Spleen (tissue), 11 donors: ENCODE measurements around the gene MUC13. TPM values are rescaled to one million over a fixed set of nuclear protein-coding genes. Genes with fewer than 3 reads are reported as not detected.

Experiments used
- DNase-seq: peaks from one replicate; pipeline ENCODE4 v3.0.0-alpha.2; 2020
- H3K27ac ChIP-seq, 8 donors: fragments of 200-600 bp; sonication (generic) in 7 of 8; 1 replicate in 4 of 8; 2 replicates in 4 of 8; pipeline versions ENCODE4 v1.5.0 to v1.8.0; 2016 to 2021; ENCODE audit warnings: inconsistent platforms in 4 of 8, mild to moderate bottlenecking in 4 of 8, moderate library complexity in 1 of 8
- H3K27me3 ChIP-seq, 7 donors: fragments of 200-600 bp; sonication (generic) in 6 of 7; replicated peaks in 1 of 7; 1 replicate in 4 of 7; 2 replicates in 3 of 7; pipeline versions ENCODE4 v1.5.0 to v1.8.0; 2016 to 2021; ENCODE audit warnings: inconsistent platforms in 3 of 7, mild to moderate bottlenecking in 1 of 7
- H3K36me3 ChIP-seq, 6 donors: fragments of 200-600 bp; sonication (generic) in 5 of 6; 1 replicate in 4 of 6; 2 replicates in 2 of 6; pipeline versions ENCODE4 v1.5.0 to v1.8.0; 2016 to 2021; ENCODE audit warnings: inconsistent platforms in 2 of 6
- H3K4me1 ChIP-seq, 6 donors: fragments of 200-600 bp; sonication (generic) in 5 of 6; 1 replicate in 3 of 6; 2 replicates in 3 of 6; pipeline versions ENCODE4 v1.5.0 to v1.8.0; 2016 to 2021; ENCODE audit warnings: inconsistent platforms in 3 of 6
- H3K4me3 ChIP-seq, 8 donors: fragments of 200-600 bp; sonication (generic) in 7 of 8; 1 replicate in 4 of 8; 2 replicates in 4 of 8; pipeline versions ENCODE4 v1.5.0 to v1.8.0; 2016 to 2021; ENCODE audit warnings: inconsistent platforms in 4 of 8, mild to moderate bottlenecking in 4 of 8, moderate library complexity in 2 of 8
- H3K9me3 ChIP-seq, 8 donors: fragments of 200-600 bp; sonication (generic) in 7 of 8; 1 replicate in 4 of 8; 2 replicates in 4 of 8; pipeline versions ENCODE4 v1.5.0 to v1.8.0; 2016 to 2021; ENCODE audit warnings: inconsistent platforms in 4 of 8
- POLR2A ChIP-seq, 3 donors: fragments of 450-650 bp; IDR thresholded peaks; one replicate each; pipeline ENCODE4 v1.5.1; 2017; ENCODE audit warnings: antibody characterized with exemption in 3 of 3, mild to moderate bottlenecking in 1 of 3
- POLR2AphosphoS5 ChIP-seq, 3 donors: sonication (generic); formaldehyde crosslinking; IDR thresholded peaks; one replicate each; pipeline ENCODE4 v1.5.1; 2017; ENCODE audit warnings: antibody characterized with exemption in 3 of 3
- WGBS, 5 donors: extraction: QIAGEN DNeasy Blood & Tissue Kit in 3 of 5; methylation state at CpG; one replicate each; pipeline versions ENCODE4 v1.1.5 to v1.1.7; 2013 to 2018; 5-methylcytosine and 5-hydroxymethylcytosine counted together
- intact Hi-C: fragments of 100-400 bp; cut with DNase I; formaldehyde crosslinking; loops from one replicate; pipeline ENCODE4 v1.15.0; 2023; ENCODE audit warnings: low total_unique reads
- polyA plus RNA-seq, 3 donors: library from polyadenylated mRNA; stranded (reverse); fragments of 200-250 nt; gene quantifications; one replicate each; pipeline ENCODE4 v1.2.1, GENCODE V29; 2013
- total RNA-seq, 7 donors: library from RNA; depleted of rRNA in 3 of 7; stranded (reverse); fragments of >200 nt in 3 of 7; fragmentation: NEBNext Ultra II Directional in 4 of 7; extraction: Animal tissue kit (Norgen Biotek cat#: 25700) in 4 of 7; gene quantifications; one replicate each; pipeline versions ENCODE4 v1.1.0 to v1.2.1, GENCODE V29; 2016 to 2021
- TF ChIP-seq, protein P1 (sequence below), 11 experiments: fragments of 200-600 bp in 7 of 11; fragments of 450-650 bp in 4 of 11; sonication (generic) in 4 of 11; IDR thresholded peaks in 8 of 11; conservative IDR thresholded peaks in 3 of 11; 1 replicate in 7 of 11; 2 replicates in 4 of 11; pipeline versions ENCODE4 v1.4.0 to v1.8.0; 2016 to 2021; ENCODE audit warnings: antibody characterized with exemption in 11 of 11, inconsistent platforms in 4 of 11, mild to moderate bottlenecking in 1 of 11
- donor health status: healthy with polysubstance abuse.
- donor health status: DM: no; HTN: no; CAD: no; lungs with moderate emphysema.
- donor health status: DM: no; HTN: no; CAD: no.
- donor health status: Bipolar disorder and iron deficiency.
- donor health status: healthy.
- donor health status: DM: no; HTN: no; CAD: no.
- donor health status: DM: yes; HTN: yes; CAD: no.

The MUC13 gene
- total and polyA plus RNA-seq, 10 donors = 0.06 to 0.93 (median 0.17) TPM; not detected in 4

DNA sequence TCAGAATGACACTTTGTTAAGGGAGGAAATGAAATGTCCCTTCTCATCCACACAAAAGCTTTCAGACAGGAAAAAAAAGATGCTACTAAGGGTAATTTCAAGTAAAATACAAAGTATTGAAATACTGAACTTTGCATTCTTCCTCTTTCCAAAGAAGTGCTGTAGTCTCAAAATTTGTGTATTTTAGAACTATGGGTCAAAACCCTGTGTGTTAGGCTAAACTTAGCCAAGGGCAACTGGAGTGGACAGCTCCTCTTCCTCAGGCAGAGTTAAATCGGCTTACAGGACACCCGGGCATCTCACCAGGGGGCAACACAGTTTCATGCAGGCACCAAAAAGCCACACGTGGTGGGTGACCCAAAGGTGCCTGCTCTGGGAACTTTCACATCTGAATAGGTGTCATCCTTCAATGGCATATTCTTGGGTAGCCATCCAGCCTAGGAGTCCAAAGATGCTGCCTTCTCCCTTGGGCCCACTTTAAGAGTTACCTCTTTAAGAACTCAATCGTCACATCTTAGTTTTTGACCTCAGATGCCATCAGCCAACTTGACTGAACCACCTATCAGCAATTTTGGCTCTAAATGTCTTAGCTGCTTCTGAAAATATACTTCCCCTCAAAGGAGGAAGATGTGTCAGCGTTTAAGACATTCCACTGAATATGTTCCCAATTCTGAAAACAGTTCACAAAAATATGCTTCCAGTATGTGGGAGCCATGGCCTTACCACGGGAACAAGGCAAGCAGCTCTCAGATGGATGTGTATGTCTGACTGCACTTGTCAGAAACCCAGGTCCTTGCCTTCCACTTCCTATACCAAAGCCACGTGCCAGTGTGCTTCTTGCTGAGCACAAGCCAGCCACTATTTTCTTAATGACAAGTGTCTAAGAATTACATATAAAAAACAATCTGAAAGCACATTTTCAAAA is 32.2 kb upstream of the MUC13 start:
- intact Hi-C loops = no loop called here
- WGBS, 5 donors = 61 to 73% (median 62%) methylated on average over 7 of the region's 7 CpGs
- H3K27ac ChIP-seq = peak overlapping the region in 5 of 8 donors; percentile 9 to 78 (median 59)
- H3K27me3 ChIP-seq = no peaks in the 10 kb centered on the region
- DNase-seq = no peak
- H3K4me1 ChIP-seq = peaks cover 0 to 8% (median 0%) of the 10 kb centered on the region in 6 donors
- H3K36me3 ChIP-seq = peaks cover 0 to 43% (median 27%) of the 10 kb centered on the region in 6 donors
- TF ChIP-seq, protein P1, sequence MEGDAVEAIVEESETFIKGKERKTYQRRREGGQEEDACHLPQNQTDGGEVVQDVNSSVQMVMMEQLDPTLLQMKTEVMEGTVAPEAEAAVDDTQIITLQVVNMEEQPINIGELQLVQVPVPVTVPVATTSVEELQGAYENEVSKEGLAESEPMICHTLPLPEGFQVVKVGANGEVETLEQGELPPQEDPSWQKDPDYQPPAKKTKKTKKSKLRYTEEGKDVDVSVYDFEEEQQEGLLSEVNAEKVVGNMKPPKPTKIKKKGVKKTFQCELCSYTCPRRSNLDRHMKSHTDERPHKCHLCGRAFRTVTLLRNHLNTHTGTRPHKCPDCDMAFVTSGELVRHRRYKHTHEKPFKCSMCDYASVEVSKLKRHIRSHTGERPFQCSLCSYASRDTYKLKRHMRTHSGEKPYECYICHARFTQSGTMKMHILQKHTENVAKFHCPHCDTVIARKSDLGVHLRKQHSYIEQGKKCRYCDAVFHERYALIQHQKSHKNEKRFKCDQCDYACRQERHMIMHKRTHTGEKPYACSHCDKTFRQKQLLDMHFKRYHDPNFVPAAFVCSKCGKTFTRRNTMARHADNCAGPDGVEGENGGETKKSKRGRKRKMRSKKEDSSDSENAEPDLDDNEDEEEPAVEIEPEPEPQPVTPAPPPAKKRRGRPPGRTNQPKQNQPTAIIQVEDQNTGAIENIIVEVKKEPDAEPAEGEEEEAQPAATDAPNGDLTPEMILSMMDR (IDR thresholded peaks at IDR 0.05 in 8 of 11, conservative IDR thresholded peaks at IDR 0.05 in 3 of 11) = no peak
- TF ChIP-seq POLR2AphosphoS5 (IDR thresholded peaks at IDR 0.05) = peak in 1 of 3 donors; percentile 34
- no peak for TF ChIP-seq POLR2A (IDR thresholded peaks at IDR 0.05)
- no peaks in the 10 kb centered on the region for H3K9me3 ChIP-seq
- H3K4me3 ChIP-seq = no peak overlapping the region

DNA sequence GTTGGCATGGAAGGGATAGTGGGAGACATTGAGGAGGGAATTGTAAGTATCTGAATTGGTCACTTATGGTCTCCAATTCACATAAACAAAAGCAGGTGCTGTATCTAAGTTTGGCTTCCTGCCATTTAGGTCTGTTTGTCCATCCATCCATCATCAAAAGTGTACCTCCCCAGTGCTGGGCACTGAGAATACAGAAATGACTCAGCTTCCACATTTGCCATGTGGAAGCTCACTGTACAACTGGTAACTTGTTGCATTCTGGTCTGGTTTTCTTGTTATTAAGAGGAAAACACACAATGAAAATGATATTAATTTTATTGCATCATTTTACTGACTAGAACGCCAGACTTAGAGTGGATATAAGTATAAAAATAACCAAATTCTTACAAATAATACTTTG is 30.9 kb upstream of the MUC13 start:
- WGBS, 5 donors = 74 to 92% (median 82%) methylated on average over 1 of the region's 1 CpG

DNA sequence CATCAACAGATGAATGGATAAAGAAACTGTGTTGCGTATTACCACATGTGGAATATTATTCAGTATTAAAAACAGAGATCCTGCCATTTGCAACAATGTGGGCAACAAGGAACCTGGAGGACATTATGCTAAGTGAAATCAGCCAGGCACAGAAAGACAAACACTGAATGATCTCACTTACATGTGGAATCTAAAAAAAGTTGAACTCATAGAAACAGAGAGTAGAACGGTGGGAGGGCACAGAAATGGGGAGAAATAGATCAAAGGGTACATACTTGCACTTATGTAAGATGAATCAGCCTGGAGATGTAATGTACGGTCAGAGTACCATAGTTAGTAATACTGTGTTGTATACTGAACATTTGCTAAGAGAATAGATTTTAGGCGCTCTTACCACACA is 29.8 kb upstream of the MUC13 start:
- H3K9me3 ChIP-seq = no peaks in the 10 kb centered on the region
- whole genome bisulfite sequencing, 5 donors = 77 to 84% (median 80%) methylated on average over 4 of the region's 4 CpGs
- no peak for DNase-seq
- H3K27ac ChIP-seq = no peak overlapping the region
- TF ChIP-seq, protein P1 (IDR thresholded peaks at IDR 0.05 in 8 of 11, conservative IDR thresholded peaks at IDR 0.05 in 3 of 11) = no peak
- no peak for TF ChIP-seq POLR2A (IDR thresholded peaks at IDR 0.05)
- TF ChIP-seq POLR2AphosphoS5 (IDR thresholded peaks at IDR 0.05) = no peak
- no peak overlapping the region for H3K4me3 ChIP-seq
- intact Hi-C loops = no loop called here
- H3K27me3 ChIP-seq = no peaks in the 10 kb centered on the region
- H3K36me3 ChIP-seq = peaks cover 0 to 19% (median 7%) of the 10 kb centered on the region in 6 donors
- H3K4me1 ChIP-seq = peaks cover 0 to 2% (median 0%) of the 10 kb centered on the region in 6 donors

More for the DNA sequence above, 30.9 kb upstream of the MUC13 start:
- DNase-seq = no peak
- Histone ChIP-seq H3K4me3 (no peak overlapping the region), H3K27me3 (no peaks in the 10 kb centered on the region), H3K4me1 (peaks cover 0 to 8% (median 0%) of the 10 kb centered on the region in 6 donors), H3K27ac (peak overlapping the region in 4 of 8 donors; percentile 47 to 69 (median 57)), H3K36me3 (peaks cover 0 to 29% (median 17%) of the 10 kb centered on the region in 6 donors), H3K9me3 (no peaks in the 10 kb centered on the region)
- no peak for TF ChIP-seq POLR2AphosphoS5 (IDR thresholded peaks at IDR 0.05)
- TF ChIP-seq, protein P1 (IDR thresholded peaks at IDR 0.05 in 8 of 11, conservative IDR thresholded peaks at IDR 0.05 in 3 of 11) = no peak
- no peak for TF ChIP-seq POLR2A (IDR thresholded peaks at IDR 0.05)
- intact Hi-C loops = no loop called here

DNA sequence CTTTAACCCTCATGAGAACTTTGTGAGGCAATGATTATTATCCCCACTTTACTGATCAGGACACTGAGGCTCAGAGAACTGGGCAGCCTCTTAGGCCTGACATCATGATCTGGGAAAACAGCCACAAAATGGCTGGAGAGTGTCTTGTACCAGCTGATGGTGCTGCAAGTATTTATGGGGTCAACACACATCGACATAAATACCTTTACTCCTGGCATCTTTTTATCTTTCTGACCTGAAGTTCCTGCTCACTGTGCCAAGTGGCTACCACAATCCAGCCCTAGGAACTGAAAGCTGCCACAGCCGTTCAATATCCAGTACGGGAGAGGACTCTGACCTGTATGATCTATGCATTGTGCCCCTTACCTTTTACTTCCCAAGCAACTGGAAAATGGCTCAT is 29.2 kb upstream of the MUC13 start:
- TF ChIP-seq, protein P1 (IDR thresholded peaks at IDR 0.05 in 8 of 11, conservative IDR thresholded peaks at IDR 0.05 in 3 of 11) = no peak
- TF ChIP-seq POLR2A (IDR thresholded peaks at IDR 0.05) (no peak), POLR2AphosphoS5 (IDR thresholded peaks at IDR 0.05) (no peak)
- no peak overlapping the region for H3K4me3 ChIP-seq

More for the DNA sequence above, 29.2 kb upstream of the MUC13 start:
- Histone ChIP-seq H3K36me3 (peaks cover 0 to 13% (median under 1%) of the 10 kb centered on the region in 6 donors), H3K4me1 (no peaks in the 10 kb centered on the region), H3K27ac (no peak overlapping the region), H3K9me3 (no peaks in the 10 kb centered on the region), H3K27me3 (no peaks in the 10 kb centered on the region)
- 34 to 70% (median 47%) methylated on average over 3 of the region's 3 CpGs for WGBS, 5 donors
- intact Hi-C loops = no loop called here
- DNase-seq = no peak
